GM12873 (cell line): ENCODE data around the gene KIF2A.

Source experiments
- TF ChIP-seq, protein P1 (sequence below): IDR thresholded peaks from 2 replicates; pipeline ENCODE4 v1.5.1; 2012; ENCODE audit warnings: low read depth, mild to moderate bottlenecking, moderate library complexity, low read length, control low read depth; ENCODE audit not compliant: insufficient read depth; ENCODE audit errors: missing control alignments

KIF2A gene

DNA sequence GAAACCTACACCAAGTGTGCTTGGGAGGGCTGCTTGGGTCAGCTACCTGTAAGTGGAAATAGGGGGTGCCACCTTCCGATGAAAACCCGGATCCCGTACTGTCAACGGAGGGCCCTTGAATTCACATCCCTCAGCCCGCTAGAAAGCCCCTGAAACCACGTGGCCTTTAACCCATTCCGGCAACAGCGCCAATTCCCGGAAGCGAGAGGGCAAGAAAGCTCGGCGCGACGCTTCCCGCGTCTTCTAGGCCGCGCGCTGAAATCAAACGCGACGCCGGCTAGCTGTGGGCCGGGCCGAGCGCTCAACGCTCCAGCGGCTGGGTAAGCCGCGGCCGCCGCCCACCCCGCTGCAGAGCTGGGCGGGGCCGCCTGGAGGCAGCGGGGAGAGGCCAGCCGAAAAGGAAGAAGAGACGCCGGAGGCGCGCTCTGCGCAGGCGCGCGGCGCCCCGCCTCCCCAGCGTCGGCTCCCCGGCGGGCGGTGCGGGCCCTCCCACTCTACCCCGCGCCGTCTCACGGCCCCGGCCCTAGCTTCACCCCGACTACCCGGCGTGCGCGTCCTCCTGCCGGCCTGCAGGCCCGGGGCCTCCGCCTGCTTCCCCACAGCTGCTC is at the start of gene KIF2A:
KIF2A (plus strand) TSS at position 492 of the 608 bp plus-strand sequence. CDS start 267 bp downstream, outside the sequence.
- TF ChIP-seq, protein P1, sequence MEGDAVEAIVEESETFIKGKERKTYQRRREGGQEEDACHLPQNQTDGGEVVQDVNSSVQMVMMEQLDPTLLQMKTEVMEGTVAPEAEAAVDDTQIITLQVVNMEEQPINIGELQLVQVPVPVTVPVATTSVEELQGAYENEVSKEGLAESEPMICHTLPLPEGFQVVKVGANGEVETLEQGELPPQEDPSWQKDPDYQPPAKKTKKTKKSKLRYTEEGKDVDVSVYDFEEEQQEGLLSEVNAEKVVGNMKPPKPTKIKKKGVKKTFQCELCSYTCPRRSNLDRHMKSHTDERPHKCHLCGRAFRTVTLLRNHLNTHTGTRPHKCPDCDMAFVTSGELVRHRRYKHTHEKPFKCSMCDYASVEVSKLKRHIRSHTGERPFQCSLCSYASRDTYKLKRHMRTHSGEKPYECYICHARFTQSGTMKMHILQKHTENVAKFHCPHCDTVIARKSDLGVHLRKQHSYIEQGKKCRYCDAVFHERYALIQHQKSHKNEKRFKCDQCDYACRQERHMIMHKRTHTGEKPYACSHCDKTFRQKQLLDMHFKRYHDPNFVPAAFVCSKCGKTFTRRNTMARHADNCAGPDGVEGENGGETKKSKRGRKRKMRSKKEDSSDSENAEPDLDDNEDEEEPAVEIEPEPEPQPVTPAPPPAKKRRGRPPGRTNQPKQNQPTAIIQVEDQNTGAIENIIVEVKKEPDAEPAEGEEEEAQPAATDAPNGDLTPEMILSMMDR: no peak

DNA sequence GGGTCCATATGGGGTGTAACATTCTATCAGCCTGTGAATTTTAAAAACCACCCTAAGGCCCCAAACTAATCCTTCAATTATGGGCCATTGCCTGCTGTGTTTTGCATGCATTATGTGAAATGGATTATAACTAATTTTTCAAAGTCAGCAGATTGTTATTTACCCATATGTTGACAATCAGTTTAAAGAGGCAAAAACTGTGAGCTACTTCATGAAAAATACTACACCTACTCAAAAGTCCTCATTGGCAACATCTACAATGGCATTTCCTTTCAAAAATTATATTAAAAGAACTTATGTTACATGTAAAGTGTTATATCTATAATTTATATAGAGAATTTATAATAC is 49.0 kb upstream of the KIF2A start:
- TF ChIP-seq, protein P1: no peak

DNA sequence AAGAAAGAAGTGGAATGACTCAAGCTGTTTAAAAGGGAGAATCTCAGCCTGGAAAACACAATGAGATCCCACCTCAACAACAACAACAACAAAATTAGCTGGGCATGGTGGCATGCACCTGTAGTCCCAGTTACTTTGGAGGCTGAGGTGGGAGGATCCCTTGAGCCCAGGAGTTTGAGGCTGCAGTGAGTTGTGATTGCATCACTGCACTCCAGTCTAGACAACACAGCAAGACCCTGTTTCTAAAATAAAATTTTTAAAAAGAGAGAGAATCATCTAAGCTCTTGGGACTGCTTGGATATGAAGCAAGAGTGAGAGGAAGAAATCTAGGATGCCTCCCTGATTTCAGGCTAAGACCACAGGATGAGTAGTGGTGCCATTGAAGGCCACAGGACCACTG is 47.4 kb upstream of the KIF2A start:
- TF ChIP-seq, protein P1: no peak

DNA sequence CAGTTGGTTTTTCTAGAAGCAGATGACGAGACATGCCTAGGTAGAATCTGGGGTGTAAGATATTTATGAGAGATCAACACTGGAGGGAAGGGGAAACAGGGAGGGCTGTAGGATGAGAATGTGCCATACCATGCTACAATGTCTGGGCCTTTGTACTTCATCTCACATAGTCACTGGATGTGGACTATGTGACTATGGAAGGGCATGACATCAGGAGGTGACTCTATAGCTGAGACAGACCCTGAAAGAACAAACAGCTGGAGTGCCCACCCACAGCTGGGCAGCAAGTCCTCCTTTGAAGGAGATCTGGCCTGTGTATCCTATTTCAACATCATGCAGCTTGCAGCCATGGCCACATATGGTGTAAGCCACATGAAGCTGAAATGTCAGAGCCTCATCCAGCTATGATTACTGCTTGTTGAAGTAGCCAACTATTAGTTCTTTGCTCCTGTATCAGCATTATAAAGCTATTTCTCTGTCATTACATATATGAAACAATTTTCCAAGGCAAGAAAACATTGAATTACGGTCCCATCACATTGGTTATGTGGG is 46.2 kb upstream of the KIF2A start:
- TF ChIP-seq, protein P1: no peak

DNA sequence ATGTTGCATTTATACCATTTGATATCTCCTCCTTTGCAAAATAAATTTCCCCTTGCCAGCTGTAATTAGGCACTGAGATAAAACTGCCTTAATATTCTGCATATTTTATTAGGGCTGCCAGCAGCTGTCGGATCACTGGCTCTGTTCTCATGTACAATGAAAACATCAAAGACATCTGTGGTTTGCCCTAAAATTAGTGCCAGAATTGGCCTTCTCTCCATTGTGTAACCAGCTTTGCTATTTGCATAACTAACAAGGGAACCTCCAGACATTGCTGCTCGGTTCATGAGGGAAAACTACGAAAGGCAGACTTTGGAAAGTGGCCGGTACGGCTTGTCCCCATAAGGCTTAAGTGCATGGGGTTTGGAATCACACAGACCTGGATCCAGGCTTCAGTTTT is 45.5 kb upstream of the KIF2A start:
- TF ChIP-seq, protein P1: no peak

DNA sequence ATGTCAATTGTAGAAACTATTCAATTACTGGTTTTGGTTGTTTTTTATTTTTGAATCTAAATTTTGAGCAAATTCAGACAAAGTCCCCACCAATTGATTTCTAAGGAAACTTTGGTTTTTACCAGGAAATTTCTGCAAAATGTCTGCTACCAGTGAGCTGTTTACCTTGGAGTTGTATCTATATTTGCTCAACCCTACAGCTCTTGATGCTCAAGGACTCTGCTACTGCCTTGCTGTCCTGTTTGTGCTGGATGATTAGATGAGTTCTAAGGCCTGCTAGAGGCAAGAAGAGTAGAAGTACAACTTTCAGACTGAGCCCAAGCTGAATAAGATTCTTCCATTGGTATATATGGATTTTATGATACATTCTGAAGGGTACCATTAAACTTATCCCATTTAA is 42.6 kb upstream of the KIF2A start:
- TF ChIP-seq, protein P1: no peak

DNA sequence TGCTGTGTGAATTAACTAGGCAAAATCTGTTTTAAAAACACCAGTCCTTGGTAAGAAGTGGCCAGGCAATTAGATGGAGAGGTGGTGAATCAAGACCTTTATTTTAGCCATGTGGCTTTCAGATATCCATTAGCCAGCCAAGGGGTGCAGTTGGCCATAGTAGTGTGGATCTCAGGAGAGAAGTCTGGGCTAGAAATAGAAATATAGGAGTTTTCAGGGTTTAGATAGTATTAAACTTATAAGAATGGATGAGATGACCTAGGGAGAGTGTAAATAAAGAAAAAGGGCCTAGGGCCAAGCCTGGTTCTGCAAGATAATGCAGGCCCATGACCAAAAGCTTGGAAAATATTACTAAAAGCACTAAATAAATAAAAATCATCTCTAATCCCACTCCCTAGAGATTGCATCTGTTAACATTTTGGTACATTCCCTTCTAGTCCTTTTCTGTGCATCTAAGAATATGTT is 40.3 kb upstream of the KIF2A start:
- TF ChIP-seq, protein P1: no peak
